ENCODE measurements around the gene ERICH6.

Gene ERICH6

GRCh38 chr3:150613034-150613433, 90.7 kb downstream of the ERICH6 start:
- DNase-seq (ENCODE audit: low spot score) = no peak

GRCh38 chr3:150612494-150612893, 91.2 kb downstream of the ERICH6 start:
- no peak for DNase-seq (ENCODE audit: low spot score)

DNA sequence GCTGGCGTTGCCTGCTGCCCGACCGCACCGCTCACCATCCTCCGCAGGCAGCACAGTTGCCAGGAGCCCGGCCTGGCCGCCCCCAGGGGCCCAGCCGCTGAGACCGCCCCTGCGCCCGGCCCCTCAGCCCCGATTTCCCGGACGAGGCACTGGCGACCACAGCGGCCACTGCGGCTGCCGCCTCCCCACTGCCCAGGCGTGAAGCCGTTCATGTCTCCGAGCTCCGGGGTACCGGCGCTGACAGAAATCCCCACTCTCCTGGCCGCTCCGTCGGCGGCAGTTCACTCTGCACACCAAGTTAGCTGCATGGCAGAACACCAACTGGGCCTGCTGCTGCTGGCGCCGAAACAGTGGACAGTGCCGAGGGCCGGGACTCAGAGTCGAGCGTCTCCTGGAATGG, 92.1 kb downstream of the ERICH6 start:
- no peak for DNase-seq (ENCODE audit: low spot score)

GRCh38 chr3:150610785-150611184, 92.9 kb downstream of the ERICH6 start:
- DNase-seq (ENCODE audit: low spot score) = no peak

- DNase-seq (ENCODE audit: low spot score) = no peak
Measured at GRCh38 chr3:150609988-150610387, 93.7 kb downstream of the ERICH6 start.
